GM08714 (cell line): ENCODE measurements around the gene CHIA.

Experiments
- H3K4me3 ChIP-seq: fragments of 200-500 bp; sonication (Bioruptor generic); 2 replicates; pipeline ENCODE4 v1.5.1; 2014; ENCODE audit warnings: mild to moderate bottlenecking, low read length, inconsistent platforms
- ZNF274 ChIP-seq: IDR thresholded peaks from 2 replicates; pipeline ENCODE4 v1.6.1; 2012; ENCODE audit warnings: mild to moderate bottlenecking, low read depth, low read length

The CHIA gene

GRCh38 chr1:111369177-111369576 is 78.5 kb downstream of the CHIA start:
- no peak for TF ChIP-seq ZNF274
- no peak overlapping the region for H3K4me3 ChIP-seq

- TF ChIP-seq ZNF274 = no peak
- no peak overlapping the region for H3K4me3 ChIP-seq
Observed at GRCh38 chr1:111369645-111370044, 79.0 kb downstream of the CHIA start.
